ENCODE data around the gene CALHM6. TPM values are rescaled to one million over a fixed set of nuclear protein-coding genes. Genes with fewer than 3 reads are reported as not detected.

CALHM6 gene
- total and polyA plus RNA-seq, 2 experiments from 2014 or later = 1.7 TPM; not detected in 1

- no peak overlapping the region for H3K4me2 ChIP-seq (ENCODE audit: unreplicated experiment)
These were observed 9.3 kb upstream of the CALHM6 start for GRCh38 chr6:116451916-116452315.

GRCh38 chr6:116452531-116452930, 8.6 kb upstream of the CALHM6 start:
- no peak overlapping the region for H3K4me2 ChIP-seq (ENCODE audit: unreplicated experiment)
- no peak for DNase-seq
- H3K9me2 ChIP-seq (ENCODE audit: insufficient read depth) = no peaks in the 10 kb centered on the region
- H3K9me3 ChIP-seq (ENCODE audit: low read depth) = no peaks in the 10 kb centered on the region
- no peaks in the 10 kb centered on the region for H4K20me1 ChIP-seq (ENCODE audit: insufficient read depth)
- no peak overlapping the region for H2AFZ ChIP-seq
- H3K9ac ChIP-seq = no peak overlapping the region
- H3F3A ChIP-seq (ENCODE audit: insufficient read depth) = peaks cover 10% of the 10 kb centered on the region
- no peak overlapping the region for H3K27ac ChIP-seq
- H3K4me1 ChIP-seq (ENCODE audit: insufficient read depth) = peaks cover 7% of the 10 kb centered on the region
- in situ Hi-C loops (cut with MboI) = no loop called here
- H3K36me3 ChIP-seq (ENCODE audit: low read depth) = no peaks in the 10 kb centered on the region
- no peak overlapping the region for H3K4me3 ChIP-seq
- WGBS, 2 experiments (ENCODE audit: low coverage in 1 of 2, low lambda C conversion rate in 2 of 2, missing lambda C conversion rate in 2 of 2) = 97 to 100% methylated on average over 2 of the region's 2 CpGs
- no peaks in the 10 kb centered on the region for H3K27me3 ChIP-seq (replicated peaks; ENCODE audit: insufficient read depth)
- H3K79me2 ChIP-seq (ENCODE audit: insufficient read depth) = no peaks in the 10 kb centered on the region
- no peak for TF ChIP-seq EZH2 (IDR thresholded peaks at IDR 0.05; ENCODE audit: insufficient read depth, poor library complexity, severe bottlenecking)
- TF ChIP-seq EZH2phosphoT487 (IDR thresholded peaks at IDR 0.05; ENCODE audit: insufficient read depth, low read depth) = no peak

More at GRCh38 chr6:116451916-116452315, 9.3 kb upstream of the CALHM6 start:
- Histone ChIP-seq H3F3A (ENCODE audit: insufficient read depth) (peaks cover 13% of the 10 kb centered on the region), H3K27me3 (replicated peaks; ENCODE audit: insufficient read depth) (no peaks in the 10 kb centered on the region), H3K36me3 (ENCODE audit: low read depth) (no peaks in the 10 kb centered on the region), H2AFZ (no peak overlapping the region), H4K20me1 (ENCODE audit: insufficient read depth) (no peaks in the 10 kb centered on the region), H3K4me1 (ENCODE audit: insufficient read depth) (peaks cover 11% of the 10 kb centered on the region), H3K9me3 (ENCODE audit: low read depth) (no peaks in the 10 kb centered on the region), H3K9me2 (ENCODE audit: insufficient read depth) (no peaks in the 10 kb centered on the region), H3K27ac (no peak overlapping the region), H3K79me2 (ENCODE audit: insufficient read depth) (no peaks in the 10 kb centered on the region), H3K4me3 (no peak overlapping the region), H3K9ac (no peak overlapping the region)
- in situ Hi-C loops (cut with MboI) = no loop called here
- no peak for DNase-seq
- TF ChIP-seq EZH2phosphoT487 (IDR thresholded peaks at IDR 0.05; ENCODE audit: insufficient read depth, low read depth) = no peak
- no peak for TF ChIP-seq EZH2 (IDR thresholded peaks at IDR 0.05; ENCODE audit: insufficient read depth, poor library complexity, severe bottlenecking)

- 92% methylated on average over 3 of the region's 3 CpGs for WGBS, 2 experiments (ENCODE audit: low coverage in 1 of 2, low lambda C conversion rate in 2 of 2, missing lambda C conversion rate in 2 of 2)
- in situ Hi-C loops (cut with MboI) = no loop called here
- H3K27ac ChIP-seq = no peak overlapping the region
- 0 out of 2 replicates have a peak, but pooled peaks cover 7% of the 10 kb centered on the region for H3K27me3 ChIP-seq (replicated peaks; ENCODE audit: insufficient read depth)
- H3K4me1 ChIP-seq (ENCODE audit: insufficient read depth) = no peaks in the 10 kb centered on the region
- H3K4me3 ChIP-seq = no peak overlapping the region
- H2AFZ ChIP-seq = no peak overlapping the region
- no peak for DNase-seq
- 0 out of 2 replicates have a peak, but pooled peaks cover 4% of the 10 kb centered on the region for H3F3A ChIP-seq (ENCODE audit: insufficient read depth)
- no peak overlapping the region for H3K9ac ChIP-seq
- H3K4me2 ChIP-seq (ENCODE audit: unreplicated experiment) = no peak overlapping the region
- H3K36me3 ChIP-seq (ENCODE audit: low read depth) = no peaks in the 10 kb centered on the region
- no peaks in the 10 kb centered on the region for H4K20me1 ChIP-seq (ENCODE audit: insufficient read depth)
- no peaks in the 10 kb centered on the region for H3K9me3 ChIP-seq (ENCODE audit: low read depth)
- TF ChIP-seq EZH2 (IDR thresholded peaks at IDR 0.05; ENCODE audit: insufficient read depth, poor library complexity, severe bottlenecking) (no peak), EZH2phosphoT487 (IDR thresholded peaks at IDR 0.05; ENCODE audit: insufficient read depth, low read depth) (no peak)
- H3K79me2 ChIP-seq (ENCODE audit: insufficient read depth) = no peaks in the 10 kb centered on the region
- no peaks in the 10 kb centered on the region for H3K9me2 ChIP-seq (ENCODE audit: insufficient read depth)
These were observed 5.1 kb upstream of the CALHM6 start for GRCh38 chr6:116456106-116456505.

- Histone ChIP-seq H3K36me3 (ENCODE audit: low read depth) (no peaks in the 10 kb centered on the region), H3K4me2 (ENCODE audit: unreplicated experiment) (no peak overlapping the region), H4K20me1 (ENCODE audit: insufficient read depth) (no peaks in the 10 kb centered on the region), H3F3A (ENCODE audit: insufficient read depth) (0 out of 2 replicates have a peak, but pooled peaks cover 6% of the 10 kb centered on the region), H3K9ac (no peak overlapping the region), H2AFZ (no peak overlapping the region), H3K27ac (no peak overlapping the region), H3K9me2 (ENCODE audit: insufficient read depth) (no peaks in the 10 kb centered on the region), H3K79me2 (ENCODE audit: insufficient read depth) (no peaks in the 10 kb centered on the region), H3K9me3 (ENCODE audit: low read depth) (no peaks in the 10 kb centered on the region), H3K4me1 (ENCODE audit: insufficient read depth) (no peaks in the 10 kb centered on the region), H3K27me3 (replicated peaks; ENCODE audit: insufficient read depth) (0 out of 2 replicates have a peak, but pooled peaks cover 7% of the 10 kb centered on the region), H3K4me3 (no peak overlapping the region)
- no peak for DNase-seq
- TF ChIP-seq EZH2 (IDR thresholded peaks at IDR 0.05; ENCODE audit: insufficient read depth, poor library complexity, severe bottlenecking) (no peak), EZH2phosphoT487 (IDR thresholded peaks at IDR 0.05; ENCODE audit: insufficient read depth, low read depth) (no peak)
- in situ Hi-C loops (cut with MboI) = no loop called here
- WGBS, 2 experiments (ENCODE audit: low coverage in 1 of 2, low lambda C conversion rate in 2 of 2, missing lambda C conversion rate in 2 of 2) = 71 to 74% methylated on average over 2 of the region's 2 CpGs
These were observed 4.2 kb upstream of the CALHM6 start for GRCh38 chr6:116456927-116457326.

- in situ Hi-C loops (cut with MboI) = no loop called here
- H2AFZ ChIP-seq = no peak overlapping the region
These were observed 2.9 kb upstream of the CALHM6 start for GRCh38 chr6:116458264-116458663.

More at GRCh38 chr6:116458264-116458663, 2.9 kb upstream of the CALHM6 start:
- H3K9me2 ChIP-seq (ENCODE audit: insufficient read depth) = no peaks in the 10 kb centered on the region
- H3K36me3 ChIP-seq (ENCODE audit: low read depth) = no peaks in the 10 kb centered on the region
- WGBS, 2 experiments (ENCODE audit: low coverage in 1 of 2, low lambda C conversion rate in 2 of 2, missing lambda C conversion rate in 2 of 2) = 80% methylated on average over 9 of the region's 9 CpGs
- H3F3A ChIP-seq (ENCODE audit: insufficient read depth) = 0 out of 2 replicates have a peak, but pooled peaks cover 6% of the 10 kb centered on the region
- no peak overlapping the region for H3K4me2 ChIP-seq (ENCODE audit: unreplicated experiment)
- H3K79me2 ChIP-seq (ENCODE audit: insufficient read depth) = no peaks in the 10 kb centered on the region
- H3K9me3 ChIP-seq (ENCODE audit: low read depth) = no peaks in the 10 kb centered on the region
- no peak overlapping the region for H3K27ac ChIP-seq
- peaks cover 17% of the 10 kb centered on the region; the same call in 1 of the 2 replicates for H3K27me3 ChIP-seq (replicated peaks; ENCODE audit: insufficient read depth)
- H3K9ac ChIP-seq = no peak overlapping the region
- H3K4me3 ChIP-seq = no peak overlapping the region
- no peak for DNase-seq
- H3K4me1 ChIP-seq (ENCODE audit: insufficient read depth) = no peaks in the 10 kb centered on the region
- H4K20me1 ChIP-seq (ENCODE audit: insufficient read depth) = no peaks in the 10 kb centered on the region
- TF ChIP-seq EZH2 (IDR thresholded peaks at IDR 0.05; ENCODE audit: insufficient read depth, poor library complexity, severe bottlenecking) = no peak
- no peak for TF ChIP-seq EZH2phosphoT487 (IDR thresholded peaks at IDR 0.05; ENCODE audit: insufficient read depth, low read depth)
